Trophoblast cell (in vitro differentiated cells and primary cell): ENCODE measurements around the gene CD151.

Experiments used
- DNase-seq, 2 donors: peaks; one replicate each; pipeline ENCODE4 v3.0.0-alpha.2; 2016
- H2AFZ ChIP-seq: 2 replicates; pipeline ENCODE4 v1.6.1; 2013; ENCODE audit warnings: low read length, moderate library complexity, mild to moderate bottlenecking; ENCODE audit not compliant: insufficient read depth, poor library complexity
- H2AK5ac ChIP-seq: 2 replicates; pipeline ENCODE4 v1.6.1; 2013; ENCODE audit warnings: mild to moderate bottlenecking, low read length
- H2BK120ac ChIP-seq: 2 replicates; pipeline ENCODE4 v1.6.1; 2013; ENCODE audit warnings: low read length, mild to moderate bottlenecking, moderate library complexity; ENCODE audit not compliant: insufficient read depth, poor library complexity
- H2BK12ac ChIP-seq: 2 replicates; pipeline ENCODE4 v1.6.1; 2013; ENCODE audit warnings: mild to moderate bottlenecking, low read length, moderate library complexity
- H2BK5ac ChIP-seq: 2 replicates; pipeline ENCODE4 v1.6.1; 2013; ENCODE audit warnings: low read length, low read depth, moderate library complexity, mild to moderate bottlenecking; ENCODE audit not compliant: poor library complexity
- H3K14ac ChIP-seq: 2 replicates; pipeline ENCODE4 v1.6.1; 2013; ENCODE audit warnings: mild to moderate bottlenecking, low read length
- H3K18ac ChIP-seq: 2 replicates; pipeline ENCODE4 v1.6.1; 2013; ENCODE audit warnings: mild to moderate bottlenecking, low read length
- H3K23ac ChIP-seq: 2 replicates; pipeline ENCODE4 v1.6.1; 2013; ENCODE audit warnings: low read length
- H3K27ac ChIP-seq: 2 replicates; pipeline ENCODE4 v1.5.1; 2013; ENCODE audit warnings: low read depth, mild to moderate bottlenecking, inconsistent platforms, low read length, moderate library complexity
- H3K27me3 ChIP-seq: 2 replicates; pipeline ENCODE4 v1.6.1; 2013; ENCODE audit warnings: inconsistent platforms, mild to moderate bottlenecking, low read length, moderate library complexity; ENCODE audit not compliant: insufficient read depth
- H3K36me3 ChIP-seq, 2 experiments: 1 replicate in 1 of 2; 2 replicates in 1 of 2; pipeline ENCODE4 v1.6.1; 2013; ENCODE audit warnings: low read length in 2 of 2, mild to moderate bottlenecking in 2 of 2, moderate library complexity in 1 of 2; ENCODE audit not compliant: insufficient read depth in 2 of 2, control insufficient read depth in 1 of 2
- H3K4ac ChIP-seq: 2 replicates; pipeline ENCODE4 v1.6.1; 2013; ENCODE audit warnings: low read depth, mild to moderate bottlenecking, low read length, moderate library complexity
- H3K4me1 ChIP-seq, 2 experiments: 1 replicate in 1 of 2; 2 replicates in 1 of 2; pipeline ENCODE4 v1.6.1; 2013; ENCODE audit warnings: low read length in 2 of 2, mild to moderate bottlenecking in 2 of 2, moderate library complexity in 1 of 2; ENCODE audit not compliant: insufficient read depth in 2 of 2, control insufficient read depth in 1 of 2
- H3K4me2 ChIP-seq: 2 replicates; pipeline ENCODE4 v1.6.1; 2013; ENCODE audit warnings: inconsistent platforms, mild to moderate bottlenecking, low read length, moderate library complexity
- H3K4me3 ChIP-seq: 2 replicates; pipeline ENCODE4 v1.5.1; 2013; ENCODE audit warnings: mild to moderate bottlenecking, low read depth, low read length, inconsistent platforms
- H3K79me1 ChIP-seq: one replicate; pipeline ENCODE4 v1.6.1; 2013; ENCODE audit warnings: low read length
- H3K79me2 ChIP-seq: 2 replicates; pipeline ENCODE4 v1.6.1; 2013; ENCODE audit warnings: low read length, mild to moderate bottlenecking; ENCODE audit not compliant: control insufficient read depth, insufficient read depth, poor library complexity
- H3K9ac ChIP-seq: 2 replicates; pipeline ENCODE4 v1.6.1; 2013; ENCODE audit warnings: mild to moderate bottlenecking, low read length
- H3K9me3 ChIP-seq: 2 replicates; pipeline ENCODE4 v1.6.1; 2013; ENCODE audit warnings: low read depth, mild to moderate bottlenecking, control low read depth, inconsistent platforms, low read length; ENCODE audit not compliant: insufficient read depth
- H4K12ac ChIP-seq: 2 replicates; pipeline ENCODE4 v1.6.1; 2013; ENCODE audit warnings: low read depth, mild to moderate bottlenecking, low read length, moderate library complexity
- H4K8ac ChIP-seq: 2 replicates; pipeline ENCODE4 v1.6.1; 2013; ENCODE audit warnings: low read depth, mild to moderate bottlenecking, low read length, moderate library complexity
- H4K91ac ChIP-seq: one replicate; pipeline ENCODE4 v1.6.1; 2013; ENCODE audit warnings: low read depth, mild to moderate bottlenecking, low read length, moderate library complexity
- WGBS: extraction: QIAGEN DNeasy Blood & Tissue Kit; methylation state at CpG from one replicate; pipeline ENCODE4 v1.1.7; 2013; ENCODE audit warnings: missing lambda C conversion rate; ENCODE audit not compliant: insufficient read length, insufficient coverage; ENCODE audit errors: extremely low coverage; 5-methylcytosine and 5-hydroxymethylcytosine counted together

The CD151 gene

DNA sequence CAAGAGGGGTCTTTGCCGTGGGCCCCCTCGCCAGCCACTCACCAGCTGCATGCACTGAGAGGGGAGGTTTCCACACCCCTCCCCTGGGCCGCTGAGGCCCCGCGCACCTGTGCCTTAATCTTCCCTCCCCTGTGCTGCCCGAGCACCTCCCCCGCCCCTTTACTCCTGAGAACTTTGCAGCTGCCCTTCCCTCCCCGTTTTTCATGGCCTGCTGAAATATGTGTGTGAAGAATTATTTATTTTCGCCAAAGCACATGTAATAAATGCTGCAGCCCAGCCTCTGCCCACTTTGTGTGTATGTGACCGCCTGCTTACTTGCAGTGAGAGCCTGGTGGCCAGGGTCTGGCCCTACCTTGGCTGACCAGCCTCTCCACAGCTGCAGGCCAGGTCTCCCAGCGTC is 7.8 kb upstream of the CD151 start:
- Histone ChIP-seq H4K8ac (no peak overlapping the region), H3K18ac (no peak overlapping the region)

DNA sequence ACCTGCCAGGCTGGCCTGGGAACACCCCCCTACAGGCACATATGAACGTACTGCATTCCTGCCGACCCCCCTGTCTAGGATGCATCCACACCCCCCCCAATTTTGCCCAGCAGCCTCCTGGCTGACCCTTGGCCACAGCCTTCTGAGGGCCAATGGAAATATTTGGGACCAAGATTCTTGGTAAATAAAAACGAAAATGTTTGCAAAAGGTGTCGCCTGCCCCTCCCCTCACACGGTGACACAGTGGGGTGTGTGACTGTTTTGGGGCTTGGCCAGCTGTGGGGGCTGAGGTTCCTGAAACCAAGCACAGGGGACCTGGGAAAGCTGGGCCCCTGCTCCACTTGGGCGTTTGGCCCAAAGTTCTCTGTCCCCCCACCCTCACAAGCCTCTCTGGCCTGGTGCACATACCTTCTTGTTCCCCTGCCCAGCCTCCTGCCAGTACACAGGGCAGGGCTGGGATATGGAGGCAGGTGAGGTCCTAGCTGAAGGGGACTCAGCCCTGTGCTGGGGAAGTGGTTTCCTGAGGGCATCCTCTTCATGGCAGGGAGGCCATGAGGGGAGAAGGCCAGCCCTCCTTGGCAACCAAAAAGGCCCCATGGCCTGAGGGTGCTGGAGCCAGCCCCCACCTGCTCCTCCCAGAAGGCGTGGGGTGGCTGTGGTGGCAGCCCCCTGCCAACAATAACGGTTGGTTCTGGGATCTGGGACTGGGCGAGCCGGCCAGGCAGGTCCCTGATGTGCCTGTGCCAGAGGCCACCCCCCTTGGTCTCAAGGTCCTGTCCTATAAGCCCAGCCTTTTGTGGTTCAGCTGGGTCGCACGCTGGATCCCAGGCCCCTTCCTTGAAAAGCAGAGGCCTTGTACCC is 7.2 kb upstream of the CD151 start:
- Histone ChIP-seq H3K9ac (no peak overlapping the region), H3K36me3 (peaks cover 25% of the 10 kb centered on the region in 2 experiments), H4K91ac (no peak overlapping the region), H2BK120ac (no peak overlapping the region), H4K8ac (no peak overlapping the region), H2BK12ac (no peak overlapping the region), H3K4ac (no peak overlapping the region), H3K4me2 (no peak overlapping the region), H3K9me3 (peaks cover 2% of the 10 kb centered on the region), H3K4me3 (no peak overlapping the region), H3K79me1 (peaks cover 8% of the 10 kb centered on the region), H3K27ac (no peak overlapping the region), H3K27me3 (peaks cover 21% of the 10 kb centered on the region), H3K14ac (no peak overlapping the region), H3K18ac (no peak overlapping the region), H3K23ac (no peak overlapping the region), H2AFZ (no peak overlapping the region), H2AK5ac (no peak overlapping the region), H3K4me1 (peaks cover 34 to 36% of the 10 kb centered on the region in 2 experiments), H4K12ac (no peak overlapping the region), H3K79me2 (no peaks in the 10 kb centered on the region), H2BK5ac (no peak overlapping the region)
- no CpG with 5 or more reads among the region's 12 CpGs for WGBS
- DNase-seq = no peak

More for the DNA sequence above, 7.8 kb upstream of the CD151 start:
- Histone ChIP-seq H3K4me1 (peaks cover 32 to 34% of the 10 kb centered on the region in 2 experiments), H4K91ac (no peak overlapping the region), H3K4ac (no peak overlapping the region), H2AFZ (no peak overlapping the region), H2BK12ac (no peak overlapping the region), H3K27me3 (peaks cover 16% of the 10 kb centered on the region), H3K27ac (no peak overlapping the region), H3K9me3 (peaks cover 2% of the 10 kb centered on the region), H4K12ac (no peak overlapping the region), H3K4me2 (no peak overlapping the region), H3K36me3 (peaks cover 25% of the 10 kb centered on the region in 2 experiments), H3K23ac (no peak overlapping the region), H3K4me3 (no peak overlapping the region), H3K9ac (no peak overlapping the region), H3K79me1 (peaks cover 8% of the 10 kb centered on the region), H2BK120ac (no peak overlapping the region), H2BK5ac (no peak overlapping the region), H2AK5ac (no peak overlapping the region), H3K79me2 (no peaks in the 10 kb centered on the region), H3K14ac (no peak overlapping the region)
- DNase-seq = no peak
- no CpG with 5 or more reads among the region's 11 CpGs for WGBS

DNA sequence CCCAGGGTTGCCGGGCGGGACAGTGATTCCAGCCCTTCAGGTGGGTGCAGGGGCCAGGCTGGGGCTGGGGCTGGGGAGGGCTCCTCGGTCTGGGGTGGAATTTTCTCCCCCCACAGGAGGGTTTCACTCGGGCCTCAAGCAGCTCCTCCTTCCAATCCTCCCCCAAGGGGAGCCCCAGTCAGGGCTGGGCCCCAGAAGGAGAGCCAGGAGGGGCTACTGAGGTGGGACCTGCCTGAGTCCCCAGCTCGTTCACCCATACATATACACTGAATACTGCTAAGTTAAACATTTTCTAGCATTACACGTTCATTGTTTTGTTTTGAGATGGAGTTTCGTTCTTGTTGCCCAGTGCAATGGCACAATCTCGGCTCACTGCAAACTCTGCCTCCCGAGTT is 6.5 kb upstream of the CD151 start:
- Histone ChIP-seq H3K36me3 (peaks cover 25% of the 10 kb centered on the region in 2 experiments), H2BK120ac (no peak overlapping the region), H3K9me3 (peaks cover 2% of the 10 kb centered on the region), H3K4ac (no peak overlapping the region), H3K4me1 (peaks cover 31 to 36% of the 10 kb centered on the region in 2 experiments), H4K12ac (no peak overlapping the region), H3K9ac (no peak overlapping the region), H3K79me2 (no peaks in the 10 kb centered on the region), H3K27me3 (peaks cover 27% of the 10 kb centered on the region), H3K27ac (no peak overlapping the region), H3K79me1 (peaks cover 8% of the 10 kb centered on the region), H4K8ac (no peak overlapping the region), H2AK5ac (no peak overlapping the region), H3K23ac (no peak overlapping the region), H2AFZ (no peak overlapping the region), H3K18ac (no peak overlapping the region), H3K4me2 (no peak overlapping the region), H3K4me3 (no peak overlapping the region), H4K91ac (no peak overlapping the region), H3K14ac (no peak overlapping the region), H2BK12ac (no peak overlapping the region), H2BK5ac (no peak overlapping the region)
- WGBS = no CpG with 5 or more reads among the region's 9 CpGs
- no peak for DNase-seq

DNA sequence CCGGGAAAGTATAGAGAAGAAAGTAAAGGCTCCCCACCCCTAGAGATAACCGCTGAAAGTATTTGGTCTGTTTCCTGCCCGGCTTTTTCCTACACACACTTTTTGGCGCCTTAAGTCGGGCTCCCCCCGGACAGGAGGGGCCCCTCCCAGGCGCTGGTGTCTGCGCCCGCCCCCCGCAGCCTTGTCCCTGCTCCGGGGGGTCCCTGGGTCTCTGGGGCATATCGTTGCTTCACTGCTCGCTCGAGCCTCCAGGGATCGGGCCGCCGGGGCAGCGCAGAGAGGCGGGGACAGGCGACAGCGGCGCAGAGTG is 6.0 kb upstream of the CD151 start:
- no peak overlapping the region for H2AK5ac ChIP-seq

More for the DNA sequence above, 6.0 kb upstream of the CD151 start:
- no peak overlapping the region for H3K18ac ChIP-seq
- H3K79me1 ChIP-seq = peaks cover 8% of the 10 kb centered on the region
- H2BK120ac ChIP-seq = peak overlapping the region; percentile 18
- no peak overlapping the region for H3K23ac ChIP-seq
- no peak overlapping the region for H4K12ac ChIP-seq
- peaks cover 32% of the 10 kb centered on the region for H3K27me3 ChIP-seq
- peak overlapping the region; percentile 20 for H2BK12ac ChIP-seq
- peak overlapping the region; percentile 22 for H3K14ac ChIP-seq
- no peaks in the 10 kb centered on the region for H3K79me2 ChIP-seq
- H3K4me2 ChIP-seq = peak overlapping the region; percentile 64
- no CpG with 5 or more reads among the region's 22 CpGs for WGBS
- H3K4ac ChIP-seq = no peak overlapping the region
- peak overlapping the region; percentile 17 for H2AFZ ChIP-seq
- peak overlapping the region; percentile 61 for H4K8ac ChIP-seq
- peaks cover 2% of the 10 kb centered on the region for H3K9me3 ChIP-seq
- H2BK5ac ChIP-seq = no peak overlapping the region
- peak overlapping the region; percentile 53 for H3K4me3 ChIP-seq
- peaks cover 31 to 35% of the 10 kb centered on the region in 2 experiments for H3K4me1 ChIP-seq
- no peak overlapping the region for H3K9ac ChIP-seq
- DNase-seq = no peak
- no peak overlapping the region for H3K27ac ChIP-seq
- H4K91ac ChIP-seq = peak overlapping the region; percentile 48
- H3K36me3 ChIP-seq = peaks cover 21 to 25% of the 10 kb centered on the region in 2 experiments
